Measurements from ENCODE around the gene SCLY.

Gene SCLY

GRCh38 chr2:238095143-238095542, 34.3 kb downstream of the SCLY start:
- peaks cover 0 to 19% (median 3%) of the 10 kb centered on the region in 11 experiments; a peak in 7 of 22 replicates for H4K20me1 ChIP-seq
- H3K36me3 ChIP-seq = peaks cover 0 to 35% (median 16%) of the 10 kb centered on the region in 11 experiments; a peak in 14 of 22 replicates
- no peak overlapping the region for H3K27ac ChIP-seq
- no peak overlapping the region for H3K4me2 ChIP-seq
- no peaks in the 10 kb centered on the region for H3K9me3 ChIP-seq (replicated peaks in 1 of 11)
- H3K4me3 ChIP-seq = no peak overlapping the region
- peaks cover 16 to 29% (median 24%) of the 10 kb centered on the region in 10 experiments for H3K4me1 ChIP-seq
- TF ChIP-seq Cebpa-rat (IDR thresholded peaks at IDR 0.05) = no peak
- H3K27me3 ChIP-seq = no peaks in the 10 kb centered on the region
- H3K9ac ChIP-seq = no peak overlapping the region

GRCh38 chr2:238096311-238097011, 35.7 kb downstream of the SCLY start:
- H3K4me1 ChIP-seq = peaks cover 26 to 42% (median 36%) of the 10 kb centered on the region in 10 experiments
- no peak overlapping the region for H3K27ac ChIP-seq
- H3K36me3 ChIP-seq = peaks cover 0 to 22% (median 7%) of the 10 kb centered on the region in 11 experiments; a peak in 11 of 22 replicates
- no peaks in the 10 kb centered on the region for H3K27me3 ChIP-seq
- TF ChIP-seq Cebpa-rat (IDR thresholded peaks at IDR 0.05) = no peak
- no peak overlapping the region for H3K4me2 ChIP-seq
- peaks cover 0 to 19% (median 3%) of the 10 kb centered on the region in 11 experiments; a peak in 7 of 22 replicates for H4K20me1 ChIP-seq
- no peak overlapping the region for H3K4me3 ChIP-seq
- H3K9me3 ChIP-seq (replicated peaks in 1 of 11) = no peaks in the 10 kb centered on the region
- no peak overlapping the region for H3K9ac ChIP-seq

GRCh38 chr2:238097201-238097987, 36.6 kb downstream of the SCLY start:
- Histone ChIP-seq H3K36me3 (peaks cover 0 to 12% (median under 1%) of the 10 kb centered on the region in 11 experiments; a peak in 2 of 22 replicates), H4K20me1 (peaks cover 0 to 25% (median 3%) of the 10 kb centered on the region in 11 experiments; a peak in 7 of 22 replicates), H3K27ac (no peak overlapping the region), H3K4me3 (no peak overlapping the region), H3K9me3 (replicated peaks in 1 of 11) (no peaks in the 10 kb centered on the region), H3K4me2 (peak overlapping the region in 1 of 11 experiments; percentile 93; a peak in 3 of 22 replicates), H3K27me3 (no peaks in the 10 kb centered on the region), H3K9ac (no peak overlapping the region), H3K4me1 (peaks cover 26 to 51% (median 45%) of the 10 kb centered on the region in 10 experiments)
- TF ChIP-seq Cebpa-rat (IDR thresholded peaks at IDR 0.05) = no peak

- H3K4me3 ChIP-seq = peak overlapping the region in 9 of 10 experiments; percentile 6 to 46 (median 35); a peak in 14 of 20 replicates
- TF ChIP-seq Cebpa-rat (IDR thresholded peaks at IDR 0.05) = no peak
- peaks cover 26 to 59% (median 53%) of the 10 kb centered on the region in 10 experiments for H3K4me1 ChIP-seq
- H3K36me3 ChIP-seq = peaks cover 0 to 9% (median 0%) of the 10 kb centered on the region in 11 experiments; a peak in 2 of 22 replicates
- peak overlapping the region; percentile 78 to 97 (median 94) for H3K4me2 ChIP-seq
- no peaks in the 10 kb centered on the region for H3K27me3 ChIP-seq
- peak overlapping the region; percentile 52 to 74 (median 63); a peak in 21 of 22 replicates for H3K27ac ChIP-seq
- peaks cover 0 to 24% (median 3%) of the 10 kb centered on the region in 11 experiments; a peak in 7 of 22 replicates for H4K20me1 ChIP-seq
- peak overlapping the region in 10 of 11 experiments; percentile 25 to 71 (median 52); a peak in 16 of 22 replicates for H3K9ac ChIP-seq
- H3K9me3 ChIP-seq (replicated peaks in 1 of 11) = no peaks in the 10 kb centered on the region
Observed at GRCh38 chr2:238097988-238098871, 37.4 kb downstream of the SCLY start.

- H3K4me3 ChIP-seq = peak overlapping the region in 9 of 10 experiments; percentile 6 to 46 (median 35); a peak in 15 of 20 replicates
- H3K4me2 ChIP-seq = peak overlapping the region; percentile 78 to 97 (median 94)
Observed at GRCh38 chr2:238098901-238099713, 38.3 kb downstream of the SCLY start.

GRCh38 chr2:238099714-238100048, 38.9 kb downstream of the SCLY start:
- no peaks in the 10 kb centered on the region for H3K9me3 ChIP-seq (replicated peaks in 1 of 11)
- H3K36me3 ChIP-seq = peaks cover 0 to 9% (median 0%) of the 10 kb centered on the region in 11 experiments; a peak in 1 of 22 replicates
- TF ChIP-seq Cebpa-rat (IDR thresholded peaks at IDR 0.05) = no peak

More at GRCh38 chr2:238098901-238099713, 38.3 kb downstream of the SCLY start:
- Histone ChIP-seq H3K4me1 (peaks cover 26 to 68% (median 58%) of the 10 kb centered on the region in 10 experiments), H3K9ac (peak overlapping the region; percentile 29 to 71 (median 51); a peak in 17 of 22 replicates), H3K27me3 (no peaks in the 10 kb centered on the region; a peak in 1 of 22 replicates), H4K20me1 (peaks cover 0 to 24% (median 3%) of the 10 kb centered on the region in 11 experiments; a peak in 7 of 22 replicates), H3K36me3 (peaks cover 0 to 9% (median 0%) of the 10 kb centered on the region in 11 experiments; a peak in 2 of 22 replicates), H3K27ac (peak overlapping the region; percentile 52 to 74 (median 63); a peak in 21 of 22 replicates), H3K9me3 (replicated peaks in 1 of 11) (no peaks in the 10 kb centered on the region)
- no peak for TF ChIP-seq Cebpa-rat (IDR thresholded peaks at IDR 0.05)

More at GRCh38 chr2:238099714-238100048, 38.9 kb downstream of the SCLY start:
- Histone ChIP-seq H4K20me1 (peaks cover 0 to 29% (median 3%) of the 10 kb centered on the region in 11 experiments; a peak in 7 of 22 replicates), H3K27me3 (peaks cover 0 to 5% (median 0%) of the 10 kb centered on the region in 11 experiments; a peak in 1 of 22 replicates), H3K9ac (peak overlapping the region in 10 of 11 experiments; percentile 18 to 71 (median 41); a peak in 12 of 22 replicates), H3K4me3 (peak overlapping the region in 3 of 10 experiments; percentile 35 to 39 (median 36); a peak in 2 of 20 replicates), H3K4me2 (peak overlapping the region; percentile 78 to 97 (median 94)), H3K4me1 (peaks cover 26 to 74% (median 63%) of the 10 kb centered on the region in 10 experiments), H3K27ac (peak overlapping the region; percentile 39 to 74 (median 63); a peak in 19 of 22 replicates)

All from BLaER1 treated with 17β-estradiol and CSF1 and Interleukin-3, amounts not matched to agents 10 nM and 100 nM (cell line).